B cell (primary cell): ENCODE results near the gene MCHR1. TPM values are rescaled to one million over a fixed set of nuclear protein-coding genes. Genes with fewer than 3 reads are reported as not detected.

Experiments
- ATAC-seq: fragments of 200-7000 bp; cut with Tn5 transposase; one replicate; pipeline ENCODE4 v1.10.0; 2021; ENCODE audit warnings: low read depth, mild to moderate bottlenecking, moderate number of reproducible peaks, moderate library complexity
- CTCF ChIA-PET: fragments of 350-600 bp; sonication (Branson Sonifier 250); formaldehyde crosslinking; loops from one replicate; lab custom pipeline; 2021; ENCODE audit warnings: antibody characterized with exemption, inconsistent platforms; lab: Charles Lee
- POLR2A ChIA-PET: fragments of 350-600 bp; sonication (Branson Sonifier 250); formaldehyde crosslinking; loops from one replicate; lab custom pipeline; 2021; ENCODE audit warnings: antibody characterized with exemption; lab: Charles Lee
- DNase-seq: peaks from one replicate; pipeline ENCODE4 v3.0.0; 2013
- H2AFZ ChIP-seq: 2 replicates; pipeline ENCODE4 v1.6.1; 2012; ENCODE audit warnings: mild to moderate bottlenecking, low read depth, low read length; ENCODE audit not compliant: insufficient read depth, poor library complexity, severe bottlenecking
- H3K27ac ChIP-seq, 2 donors: 1 replicate in 1 of 2; 2 replicates in 1 of 2; pipeline ENCODE4 v1.5.1; 2012 to 2013; ENCODE audit warnings: low read length in 2 of 2, mild to moderate bottlenecking in 2 of 2, moderate library complexity in 1 of 2
- H3K27me3 ChIP-seq, 4 experiments: fragments of 200-600 bp in 1 of 4; sonication (generic) in 1 of 4; replicated peaks in 1 of 4; 1 replicate in 2 of 4; 2 replicates in 2 of 4; pipeline versions ENCODE4 v1.6.1 to v1.7.0; 2013 to 2016; ENCODE audit warnings: low read length in 3 of 4, mild to moderate bottlenecking in 2 of 4, mixed read lengths in 1 of 4, moderate library complexity in 1 of 4; ENCODE audit not compliant: insufficient read depth in 4 of 4, control insufficient read depth in 3 of 4; ENCODE audit errors: control extremely low read depth in 1 of 4
- H3K36me3 ChIP-seq, 2 experiments: replicated peaks in 1 of 2; 1 replicate in 1 of 2; 2 replicates in 1 of 2; pipeline versions ENCODE4 v1.6.1 to v1.7.1; 2013; ENCODE audit warnings: low read length in 1 of 2; ENCODE audit not compliant: insufficient read depth in 2 of 2, control insufficient read depth in 1 of 2; ENCODE audit errors: control extremely low read depth in 1 of 2, extremely low read depth in 1 of 2
- H3K4me1 ChIP-seq, 2 donors: fragments of 200-600 bp in 1 of 2; sonication (generic) in 1 of 2; 1 replicate in 1 of 2; 2 replicates in 1 of 2; pipeline versions ENCODE4 v1.5.1 to v1.6.1; 2013 to 2017; ENCODE audit warnings: low read length in 2 of 2; ENCODE audit not compliant: control insufficient read depth in 2 of 2, insufficient read depth in 2 of 2
- H3K4me2 ChIP-seq: replicated peaks from 2 replicates; pipeline ENCODE3; 2012; ENCODE audit warnings: mild to moderate bottlenecking, low read depth, low read length; ENCODE audit not compliant: poor library complexity, severe bottlenecking
- H3K4me3 ChIP-seq, 5 experiments: fragments of 200-600 bp in 1 of 5; sonication (generic) in 1 of 5; 1 replicate in 3 of 5; 2 replicates in 2 of 5; pipeline versions ENCODE4 v1.5.1 to v1.7.0; 2011 to 2016; ENCODE audit warnings: low read length in 4 of 5, mild to moderate bottlenecking in 4 of 5, low read depth in 2 of 5, control low read depth in 1 of 5, moderate library complexity in 1 of 5; ENCODE audit not compliant: insufficient read depth in 1 of 5; ENCODE audit errors: control extremely low read depth in 1 of 5, extremely low read depth in 1 of 5
- H3K79me2 ChIP-seq: fragments of 200-600 bp; sonication (generic); one replicate; pipeline ENCODE4 v1.6.0; 2016; ENCODE audit warnings: low read length; ENCODE audit not compliant: control insufficient read depth, insufficient read depth
- H3K9ac ChIP-seq: fragments of 200-600 bp; sonication (generic); 2 replicates; pipeline ENCODE4 v1.6.1; 2017; ENCODE audit warnings: mild to moderate bottlenecking, low read length, moderate library complexity
- H3K9me3 ChIP-seq, 3 donors: one replicate each; pipeline versions ENCODE4 v1.6.1 to v1.7.1; 2013; ENCODE audit warnings: low read length in 2 of 3; ENCODE audit not compliant: control insufficient read depth in 2 of 3, insufficient read depth in 1 of 3; ENCODE audit errors: control extremely low read depth in 1 of 3
- H4K20me1 ChIP-seq: 2 replicates; pipeline ENCODE4 v1.6.0; 2012; ENCODE audit warnings: mild to moderate bottlenecking, low read length; ENCODE audit not compliant: insufficient read depth, control insufficient read depth, poor library complexity, severe bottlenecking
- H3K27ac Mint-ChIP-seq: one replicate; pipeline ENCODE4 v1.8.0; 2021; ENCODE audit warnings: mixed read lengths
- H3K27me3 Mint-ChIP-seq: one replicate; pipeline ENCODE4 v1.8.0; 2021; ENCODE audit warnings: mixed read lengths
- H3K4me1 Mint-ChIP-seq: one replicate; pipeline ENCODE4 v1.8.0; 2021; ENCODE audit warnings: mixed read lengths
- H3K4me3 Mint-ChIP-seq: one replicate; pipeline ENCODE4 v1.8.0; 2021; ENCODE audit warnings: mixed read lengths
- H3K9me3 Mint-ChIP-seq: one replicate; pipeline ENCODE4 v1.8.0; 2022; ENCODE audit warnings: mixed read lengths; ENCODE audit not compliant: insufficient read depth
- EZH2 ChIP-seq: IDR thresholded peaks from 2 replicates; pipeline ENCODE4 v1.6.1; 2012; ENCODE audit warnings: borderline replicate concordance, low read depth, mild to moderate bottlenecking, moderate library complexity, low read length; ENCODE audit not compliant: insufficient read depth, poor library complexity, severe bottlenecking
- WGBS: methylation state at CpG from one replicate; pipeline ENCODE4 v1.1.5; 2013; ENCODE audit warnings: missing lambda C conversion rate; ENCODE audit not compliant: insufficient coverage; 5-methylcytosine and 5-hydroxymethylcytosine counted together
- intact Hi-C: fragments of 100-400 bp; cut with micrococcal nuclease; formaldehyde crosslinking; loops from one replicate; pipeline ENCODE4 v1.10.0; 2022
- polyA plus RNA-seq: library from polyadenylated mRNA; depleted of rRNA; stranded (reverse); fragments of >200 nt; gene quantifications from 2 replicates; pipeline ENCODE4 v1.2.3, GENCODE V29; 2012
- total RNA-seq, 2 donors: library from RNA; stranded (reverse); fragments of 120-200 nt in 1 of 2; gene quantifications; 1 replicate in 1 of 2; 2 replicates in 1 of 2; pipeline versions ENCODE4 v1.2.3 to v1.2.4, GENCODE V29; 2013 to 2022
- TF ChIP-seq, protein P1 (sequence below): fragments of 200-600 bp; IDR thresholded peaks from one replicate; pipeline ENCODE4 v1.8.0; 2022; ENCODE audit warnings: antibody characterized with exemption, mild to moderate bottlenecking

MCHR1 gene
- total and polyA plus RNA-seq, 2 donors (not counting 1 experiment from before 2014, with no cell fraction given), result not detected

DNA sequence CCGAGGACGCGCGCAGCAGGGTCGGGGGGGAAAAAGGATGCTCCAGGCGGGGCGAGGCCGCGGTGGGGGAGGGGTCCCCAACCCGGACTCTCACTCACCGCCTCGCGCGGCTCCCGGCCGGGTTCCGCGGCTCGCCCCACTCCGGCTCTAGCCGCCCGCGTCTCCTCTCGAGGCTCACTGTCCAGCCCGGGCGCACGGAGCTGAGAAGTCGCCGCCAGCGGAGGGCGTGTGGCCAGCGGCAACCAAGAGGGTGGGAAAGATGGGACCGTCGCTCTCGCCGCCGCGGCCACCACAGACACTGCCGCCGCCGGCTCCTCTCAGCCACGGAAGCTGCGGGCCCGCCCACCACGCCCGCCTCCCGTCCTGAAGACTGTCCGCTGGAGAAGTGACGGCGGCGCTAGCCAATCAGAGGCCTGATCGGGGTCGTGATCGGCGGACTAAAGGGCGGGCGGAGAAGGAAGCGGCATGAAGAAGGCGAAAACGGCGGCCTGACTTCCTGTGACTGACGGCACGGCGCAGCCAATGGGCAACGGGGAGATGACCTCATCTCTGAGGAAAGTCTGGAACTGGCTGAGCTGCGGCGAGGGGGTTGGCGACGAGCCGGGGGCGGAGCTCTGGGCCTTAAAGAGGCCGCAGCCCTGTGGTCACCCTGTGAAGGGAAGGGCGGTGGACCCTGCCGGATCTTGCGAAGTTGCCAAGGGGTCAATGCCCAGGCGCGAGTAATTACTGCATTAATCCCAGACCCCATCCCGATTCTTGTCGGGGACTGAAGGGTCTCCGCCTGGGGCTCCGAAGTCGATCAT, 42.7 kb upstream of the MCHR1 start, which contains the start of gene MRTFA:
Gene MRTFA (minus strand): TSS at position 340 of the 803 bp plus-strand sequence.
- peaks cover 24 to 30% of the 10 kb centered on the region in 2 donors for H3K4me1 ChIP-seq
- WGBS, result under 1% methylated on average over 82 of the region's 82 CpGs
- Mint-ChIP-seq H3K9me3 (no peaks in the 10 kb centered on the region), H3K27me3 (no peaks in the 10 kb centered on the region), H3K4me1 (peaks cover 39% of the 10 kb centered on the region), H3K27ac (peak within 1 kb of the TSS; percentile 97), H3K4me3 (peak within 1 kb of the TSS; percentile 98)
- H3K4me2 ChIP-seq, result peak within 1 kb of the TSS; percentile 90
- H3K27me3 ChIP-seq, result no peaks in the 10 kb centered on the region
- peaks cover 36% of the 10 kb centered on the region for H4K20me1 ChIP-seq
- CTCF ChIA-PET, result interaction anchor here (1.1 to 7.3 kb wide), 4 partner anchors 9 to 200 kb away, joined by 3 to 48 read pairs (median 10); no protein-coding TSS in a partner anchor
- H3K27ac ChIP-seq, result peak within 1 kb of the TSS; percentile 84 to 92
- TF ChIP-seq, protein P1, sequence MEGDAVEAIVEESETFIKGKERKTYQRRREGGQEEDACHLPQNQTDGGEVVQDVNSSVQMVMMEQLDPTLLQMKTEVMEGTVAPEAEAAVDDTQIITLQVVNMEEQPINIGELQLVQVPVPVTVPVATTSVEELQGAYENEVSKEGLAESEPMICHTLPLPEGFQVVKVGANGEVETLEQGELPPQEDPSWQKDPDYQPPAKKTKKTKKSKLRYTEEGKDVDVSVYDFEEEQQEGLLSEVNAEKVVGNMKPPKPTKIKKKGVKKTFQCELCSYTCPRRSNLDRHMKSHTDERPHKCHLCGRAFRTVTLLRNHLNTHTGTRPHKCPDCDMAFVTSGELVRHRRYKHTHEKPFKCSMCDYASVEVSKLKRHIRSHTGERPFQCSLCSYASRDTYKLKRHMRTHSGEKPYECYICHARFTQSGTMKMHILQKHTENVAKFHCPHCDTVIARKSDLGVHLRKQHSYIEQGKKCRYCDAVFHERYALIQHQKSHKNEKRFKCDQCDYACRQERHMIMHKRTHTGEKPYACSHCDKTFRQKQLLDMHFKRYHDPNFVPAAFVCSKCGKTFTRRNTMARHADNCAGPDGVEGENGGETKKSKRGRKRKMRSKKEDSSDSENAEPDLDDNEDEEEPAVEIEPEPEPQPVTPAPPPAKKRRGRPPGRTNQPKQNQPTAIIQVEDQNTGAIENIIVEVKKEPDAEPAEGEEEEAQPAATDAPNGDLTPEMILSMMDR, result no peak
- no peak for TF ChIP-seq EZH2
- H3K79me2 ChIP-seq, result peaks cover 47% of the 10 kb centered on the region
- H3K4me3 ChIP-seq, result peak within 1 kb of the TSS; percentile 81 to 99 (median 96)
- peak within 1 kb of the TSS; percentile 93 for H3K9ac ChIP-seq
- ATAC-seq (peak; percentile 90), DNase-seq (peak; percentile 99)
- intact Hi-C loops, result loop anchor here (1.0 to 2.0 kb wide), 8 partner anchors 144 to 1102 kb away; partner anchors contain the start of genes ADSL, RBX1, ST13 and TEF
- POLR2A ChIA-PET, result interaction anchor here (0.6 to 1.3 kb wide), 9 partner anchors 9 to 239 kb away, joined by 3 to 7 read pairs (median 4); no protein-coding TSS in a partner anchor
- H2AFZ ChIP-seq, result peak within 1 kb of the TSS; percentile 98
- no peaks in the 10 kb centered on the region for H3K9me3 ChIP-seq
- no peaks in the 10 kb centered on the region for H3K36me3 ChIP-seq
